Measurements from ENCODE around the gene DUT.

The DUT gene

GRCh38 chr15:48355377-48355776 is 24.1 kb downstream of the DUT start:
- DNase-seq (ENCODE audit: low read depth), result no peak
- no peak for TF ChIP-seq CTCF (IDR thresholded peaks at IDR 0.05; ENCODE audit: low read depth, low read length, missing control alignments)
- no peak overlapping the region for H3K4me3 ChIP-seq (ENCODE audit: low read depth, low read length)

GRCh38 chr15:48358229-48359152 is 27.3 kb downstream of the DUT start:
- no peak overlapping the region for H3K4me3 ChIP-seq (ENCODE audit: low read depth, low read length)
- peak; percentile 48 for TF ChIP-seq CTCF (IDR thresholded peaks at IDR 0.05; ENCODE audit: low read depth, low read length, missing control alignments)
- peak; percentile 13 for DNase-seq (ENCODE audit: low read depth)

- TF ChIP-seq CTCF (IDR thresholded peaks at IDR 0.05; ENCODE audit: low read depth, low read length, missing control alignments), result no peak
- DNase-seq (ENCODE audit: low read depth), result no peak
- no peak overlapping the region for H3K4me3 ChIP-seq (ENCODE audit: low read depth, low read length)
Measured at GRCh38 chr15:48360841-48361240, 29.6 kb downstream of the DUT start.

- DNase-seq (ENCODE audit: low read depth), result no peak
- H3K4me3 ChIP-seq (ENCODE audit: low read depth, low read length), result no peak overlapping the region
- TF ChIP-seq CTCF (IDR thresholded peaks at IDR 0.05; ENCODE audit: low read depth, low read length, missing control alignments), result no peak
Measured at GRCh38 chr15:48361685-48362084, 30.5 kb downstream of the DUT start.

GRCh38 chr15:48363474-48363873 is 32.2 kb downstream of the DUT start:
- DNase-seq (ENCODE audit: low read depth), result no peak
- TF ChIP-seq CTCF (IDR thresholded peaks at IDR 0.05; ENCODE audit: low read depth, low read length, missing control alignments), result no peak
- no peak overlapping the region for H3K4me3 ChIP-seq (ENCODE audit: low read depth, low read length)

GRCh38 chr15:48365575-48365974 is 34.3 kb downstream of the DUT start:
- DNase-seq (ENCODE audit: low read depth), result no peak
- no peak overlapping the region for H3K4me3 ChIP-seq (ENCODE audit: low read depth, low read length)
- no peak for TF ChIP-seq CTCF (IDR thresholded peaks at IDR 0.05; ENCODE audit: low read depth, low read length, missing control alignments)

Measured in GM12864 (cell line).